ENCODE data around the gene GUCY2C. TPM values are rescaled to one million over a fixed set of nuclear protein-coding genes. Genes with fewer than 3 reads are reported as not detected.

Gene GUCY2C
- total and polyA plus RNA-seq, 2 donors (not counting 3 experiments of a cell fraction or from before 2014, with no cell fraction given), result not detected

- ChIA-PET CTCF (interaction anchor here (1.7 to 6.6 kb wide), 2 partner anchors 383 to 435 kb away, joined by 4 to 83 read pairs; no protein-coding TSS in a partner anchor), POLR2A (no interaction called here)
- no peak overlapping the region for H3K4me3 ChIP-seq (replicated peaks in 1 of 3; ENCODE audit: insufficient read depth in 1 of 3, low read depth in 1 of 3, low read length in 3 of 3)
- no TSS peak for BruUV-seq (replicated peaks)
- H3K4me1 ChIP-seq (ENCODE audit: control insufficient read depth, extremely low read depth, insufficient read depth, low read length), result no peaks in the 10 kb centered on the region
- no peaks in the 10 kb centered on the region for H3K9me3 ChIP-seq (replicated peaks; ENCODE audit: control insufficient read depth, insufficient read depth, low read length)
- no peaks in the 10 kb centered on the region for H3K36me3 ChIP-seq (ENCODE audit: control insufficient read depth in 2 of 2, extremely low read depth in 1 of 2, insufficient read depth in 2 of 2, low read length in 2 of 2)
- H4K20me1 ChIP-seq (replicated peaks; ENCODE audit: control insufficient read depth, extremely low read depth, insufficient read depth, low read length), result no peaks in the 10 kb centered on the region
- no peak overlapping the region for H3K4me2 ChIP-seq (ENCODE audit: insufficient read depth, low read length)
- H2AFZ ChIP-seq (ENCODE audit: low read depth, low read length), result no peak overlapping the region
- FAIRE-seq, result no peak
- no peak for DNase-seq (ENCODE audit: low read depth, low spot score)
- H3K79me2 ChIP-seq (ENCODE audit: control insufficient read depth, insufficient read depth, low read length), result no peaks in the 10 kb centered on the region
- intact Hi-C loops (cut with micrococcal nuclease), result no loop called here
- H3K27me3 ChIP-seq (ENCODE audit: control insufficient read depth in 2 of 2, insufficient read depth in 2 of 2, low read length in 2 of 2), result peaks cover 0 to 1% of the 10 kb centered on the region in 2 experiments
- TF ChIP-seq EZH2 (IDR thresholded peaks at IDR 0.05; ENCODE audit: borderline replicate concordance, low read depth, low read length, severe bottlenecking) (no peak), MYC (IDR thresholded peaks at IDR 0.05; ENCODE audit: low read depth, low read length) (no peak), POLR2A (IDR thresholded peaks at IDR 0.05; ENCODE audit: low read depth, low read length) (no peak), CTCF (IDR thresholded peaks at IDR 0.05; ENCODE audit: extremely low read depth in 1 of 2, insufficient read depth in 1 of 2, low read depth in 1 of 2, low read length in 2 of 2) (no peak), MAX (IDR thresholded peaks at IDR 0.05; ENCODE audit: insufficient read depth, insufficient read length) (no peak), GATA2 (IDR thresholded peaks at IDR 0.05; ENCODE audit: insufficient read depth, insufficient read length, low read depth, low read length) (no peak), POLR2AphosphoS5 (IDR thresholded peaks at IDR 0.05; ENCODE audit: insufficient read depth, low read depth, low read length) (no peak), FOS (IDR thresholded peaks at IDR 0.05; ENCODE audit: borderline replicate concordance, insufficient read depth, low read length) (no peak), JUN (IDR thresholded peaks at IDR 0.05; ENCODE audit: borderline replicate concordance, insufficient read depth, insufficient read length, low read depth) (no peak)
- H3K9ac ChIP-seq (replicated peaks; ENCODE audit: extremely low read depth, insufficient read depth, low read length), result no peak overlapping the region
- dilution Hi-C loops (cut with MboI; ENCODE audit: extremely low pct_ligation_motif_present, low sequenced_read_pairs), result no loop called here
- H3K9me1 ChIP-seq (replicated peaks; ENCODE audit: control insufficient read depth, extremely low read depth, insufficient read depth, low read length), result no peaks in the 10 kb centered on the region
- no peak overlapping the region for H3K27ac ChIP-seq (ENCODE audit: insufficient read depth, low read depth, low read length)
Observed at GRCh38 chr12:14621826-14622225, 74.6 kb downstream of the GUCY2C start.

Measured in endothelial cell of umbilical vein (primary cell).